ENCODE data around the gene CCN2.
"Not testable (repeated sequence)": the region's sequence is repeated elsewhere in the genome, so short reads cannot be mapped to it uniquely, and the experiment has no call there.

Gene CCN2

DNA sequence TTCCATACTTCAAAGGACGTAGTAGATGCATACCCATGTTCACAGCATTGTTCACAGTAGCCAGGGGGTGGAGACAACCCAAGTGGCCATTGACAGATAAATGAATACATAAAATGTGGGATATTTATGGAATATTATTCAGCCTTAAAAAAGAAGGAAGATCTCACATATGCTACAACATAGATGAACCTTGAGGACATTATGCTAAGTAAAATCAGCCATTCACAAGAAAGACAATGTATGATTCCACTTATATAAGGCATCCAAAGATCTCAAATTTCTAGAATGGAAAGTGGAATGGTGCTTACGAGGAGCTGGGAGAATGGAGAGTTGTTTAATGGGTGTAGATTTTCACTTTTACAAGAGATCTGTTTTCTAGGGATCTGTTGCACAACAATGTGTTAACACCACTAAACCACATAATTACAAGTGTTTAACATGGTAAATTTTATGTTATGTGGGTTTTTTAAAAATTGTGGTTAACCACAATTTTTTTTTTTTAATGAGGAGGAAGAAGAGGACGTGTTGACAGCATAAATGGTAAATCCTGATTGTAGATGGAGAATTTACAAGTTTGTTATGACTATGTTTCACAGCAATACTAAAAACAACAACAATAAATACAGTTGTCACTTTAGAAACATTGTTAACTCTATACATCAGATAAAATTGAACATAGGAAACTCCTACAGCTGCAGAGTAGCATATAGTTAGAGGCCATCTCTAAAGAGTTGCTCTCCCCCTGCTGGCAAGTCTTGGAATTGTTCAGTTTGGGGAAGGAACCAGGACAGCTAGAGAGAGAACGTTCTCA lies 41.6 kb downstream of the CCN2 start:
- peak; percentile 65 for DNase-seq (ENCODE audit: low read depth)

- not testable (repeated sequence) for DNase-seq (ENCODE audit: low read depth)
Observed at GRCh38 chr6:131908787-131909186, 42.4 kb downstream of the CCN2 start.

DNA sequence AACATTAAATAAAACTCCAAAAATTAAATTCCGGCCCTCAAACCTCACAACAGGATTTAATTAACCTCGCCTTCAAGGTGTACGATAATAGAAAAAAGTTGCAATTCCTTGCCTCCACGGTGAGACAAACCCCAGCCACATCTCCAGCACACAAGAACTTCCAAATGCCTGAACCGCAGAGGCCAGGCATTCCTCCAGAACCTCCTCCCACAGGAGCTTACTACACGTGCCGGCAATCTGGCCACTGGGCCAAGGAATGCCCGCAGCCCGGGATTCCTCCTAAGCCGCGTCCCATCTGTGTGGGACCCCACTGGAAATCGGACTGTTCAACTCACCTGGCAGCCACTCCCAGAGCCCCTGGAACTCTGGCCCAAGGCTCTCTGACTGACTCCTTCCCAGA lies 47.4 kb downstream of the CCN2 start:
- not testable (repeated sequence) for DNase-seq (ENCODE audit: low read depth)

DNA sequence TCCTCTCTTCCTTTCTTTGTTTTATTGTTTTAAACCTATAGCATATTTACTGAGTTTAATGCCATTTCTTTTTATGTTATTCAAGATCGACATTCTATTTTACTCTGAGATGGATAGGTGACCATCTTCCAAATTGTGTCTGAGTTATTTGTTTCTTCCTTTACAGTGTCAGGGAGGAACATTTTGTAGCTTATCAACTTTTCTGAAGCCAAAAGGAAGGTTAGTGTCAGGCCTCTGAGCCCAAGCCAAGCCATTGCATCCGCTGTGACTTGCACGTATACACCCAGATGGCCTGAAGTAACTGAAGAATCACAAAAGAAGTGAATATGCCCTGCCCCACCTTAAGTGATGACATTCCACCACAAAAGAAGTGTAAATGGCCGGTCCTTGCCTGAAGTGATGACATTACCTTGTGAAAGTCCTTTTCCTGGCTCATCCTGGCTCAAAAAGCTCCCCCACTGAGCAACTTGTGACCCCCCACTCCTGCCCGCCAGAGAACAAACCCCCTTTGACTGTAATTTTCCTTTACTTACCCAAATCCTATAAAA lies 49.8 kb downstream of the CCN2 start:
- not testable (repeated sequence) for DNase-seq (ENCODE audit: low read depth)

DNA sequence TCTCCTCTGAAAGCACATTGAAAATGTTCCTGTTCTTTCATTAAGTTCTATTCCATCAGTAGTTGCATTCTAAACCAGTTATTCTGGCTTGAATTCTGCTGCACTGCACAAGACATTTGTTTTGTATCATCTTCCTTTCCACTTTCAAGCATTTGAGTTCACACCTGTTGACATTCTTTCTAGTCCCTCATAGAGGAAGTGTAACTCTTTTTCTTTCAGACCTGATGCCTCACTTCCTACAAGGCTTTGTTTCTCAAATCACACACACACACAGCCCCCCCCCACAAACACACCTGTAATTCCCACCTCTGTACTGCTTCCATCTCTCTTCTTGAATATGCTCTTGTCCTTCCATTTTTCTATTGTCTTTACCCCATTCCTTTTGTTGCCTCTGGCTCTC lies 50.9 kb downstream of the CCN2 start:
- no peak for DNase-seq (ENCODE audit: low read depth)

DNA sequence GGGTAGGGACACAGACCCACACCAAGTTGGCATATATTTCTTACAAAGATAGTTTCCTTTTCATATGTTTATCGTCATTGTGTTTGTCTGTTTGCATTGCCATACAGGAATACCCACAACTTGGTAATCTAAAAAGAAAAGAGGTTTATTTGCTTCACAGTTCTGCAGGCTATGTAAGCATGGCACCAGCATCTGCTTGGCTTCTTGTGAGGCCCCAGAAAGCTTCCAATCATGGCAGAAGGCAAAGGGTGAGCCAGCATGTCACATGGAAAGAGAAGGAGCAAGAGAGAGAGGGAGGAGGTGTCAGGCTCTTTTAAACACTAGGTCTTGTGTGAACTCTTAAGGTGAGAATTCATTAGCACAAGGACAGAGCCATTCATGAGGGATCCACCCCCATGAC lies 52.5 kb downstream of the CCN2 start:
- no peak for DNase-seq (ENCODE audit: low read depth)

All from stimulated activated CD8-positive, alpha-beta memory T cell treated with anti-CD3 and anti-CD28 coated beads, Interleukin-15, amount 100 ng/mL, for 1 hour (primary cell).